ENCODE data around the gene FEN1.

FEN1 gene

GRCh38 chr11:61817471-61818202 lies 24.9 kb downstream of the FEN1 start:
- DNase-seq (ENCODE audit: low read depth), result no peak

- no peak for DNase-seq (ENCODE audit: low read depth)
Observed at GRCh38 chr11:61820174-61820573, 27.5 kb downstream of the FEN1 start.

GRCh38 chr11:61826930-61827570 lies 34.3 kb downstream of the FEN1 start:
- no peak for DNase-seq (ENCODE audit: low read depth)

GRCh38 chr11:61827571-61828378 lies 35.1 kb downstream of the FEN1 start, which contains the start of gene FADS2:
Gene FADS2 (plus strand): TSS chr11:61828300. CDS start chr11:61828391, 91 bp downstream.
- peak; percentile 33 for DNase-seq (ENCODE audit: low read depth)

GRCh38 chr11:61828379-61828628 lies 35.6 kb downstream of the FEN1 start:
- DNase-seq (ENCODE audit: low read depth), result no peak

GRCh38 chr11:61828629-61829407 lies 36.1 kb downstream of the FEN1 start:
- DNase-seq (ENCODE audit: low read depth), result no peak

GRCh38 chr11:61829806-61830205 lies 37.1 kb downstream of the FEN1 start:
- no peak for DNase-seq (ENCODE audit: low read depth)

GRCh38 chr11:61830237-61831105 lies 37.8 kb downstream of the FEN1 start:
- DNase-seq (ENCODE audit: low read depth), result no peak

- DNase-seq (ENCODE audit: low read depth), result no peak
Observed at GRCh38 chr11:61832207-61832606, 39.5 kb downstream of the FEN1 start.

- DNase-seq (ENCODE audit: low read depth), result no peak
Observed at GRCh38 chr11:61832754-61833153, 40.0 kb downstream of the FEN1 start.

GRCh38 chr11:61833471-61833870 lies 40.8 kb downstream of the FEN1 start:
- no peak for DNase-seq (ENCODE audit: low read depth)

GRCh38 chr11:61833926-61834277 lies 41.2 kb downstream of the FEN1 start:
- no peak for DNase-seq (ENCODE audit: low read depth)

GRCh38 chr11:61834278-61835048 lies 41.8 kb downstream of the FEN1 start:
- DNase-seq (ENCODE audit: low read depth), result no peak

GRCh38 chr11:61836193-61836592 lies 43.5 kb downstream of the FEN1 start:
- no peak for DNase-seq (ENCODE audit: low read depth)

- no peak for DNase-seq (ENCODE audit: low read depth)
Observed at GRCh38 chr11:61837411-61838005, 44.8 kb downstream of the FEN1 start.

GRCh38 chr11:61838501-61838900 lies 45.8 kb downstream of the FEN1 start:
- no peak for DNase-seq (ENCODE audit: low read depth)

- no peak for DNase-seq (ENCODE audit: low read depth)
Observed at GRCh38 chr11:61838921-61839320, 46.2 kb downstream of the FEN1 start.

- no peak for DNase-seq (ENCODE audit: low read depth)
Observed at GRCh38 chr11:61839742-61840141, 47.0 kb downstream of the FEN1 start.

- no peak for DNase-seq (ENCODE audit: low read depth)
Observed at GRCh38 chr11:61840371-61840770, 47.7 kb downstream of the FEN1 start.

All from activated T-helper 1 cell treated with Interleukin-2 at 50 U/mL for 16 hours (primary cell).